Hepatic stellate cell (primary cell): ENCODE results near the gene NDEL1.

Experiments
- DNase-seq: peaks from one replicate; pipeline ENCODE4 v3.0.0; 2011; ENCODE audit warnings: low spot score

Gene NDEL1

DNA sequence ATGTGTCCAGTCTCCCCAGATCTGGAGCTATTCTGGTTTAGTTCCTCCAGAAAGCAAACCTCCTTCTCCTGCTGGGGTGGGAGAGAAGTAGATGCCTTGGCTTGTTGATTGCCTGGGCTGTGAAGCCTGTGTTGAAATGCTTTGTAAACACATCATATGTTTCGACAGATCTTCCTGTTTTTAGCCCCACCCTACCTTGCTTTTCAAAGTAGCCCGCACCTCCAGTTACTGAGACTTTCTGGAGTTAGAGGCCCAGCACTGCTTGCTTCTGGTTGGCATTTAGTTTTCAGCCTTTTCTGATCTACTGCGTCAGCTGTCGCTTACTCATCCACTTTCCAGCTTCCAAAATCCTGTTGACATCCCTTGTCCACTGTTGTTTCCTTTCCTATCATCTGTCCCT is 17.9 kb upstream of the NDEL1 start:
- no peak for DNase-seq

GRCh38 chr17:8418471-8418870 is 17.2 kb upstream of the NDEL1 start:
- no peak for DNase-seq

GRCh38 chr17:8419305-8419704 is 16.4 kb upstream of the NDEL1 start:
- no peak for DNase-seq

DNA sequence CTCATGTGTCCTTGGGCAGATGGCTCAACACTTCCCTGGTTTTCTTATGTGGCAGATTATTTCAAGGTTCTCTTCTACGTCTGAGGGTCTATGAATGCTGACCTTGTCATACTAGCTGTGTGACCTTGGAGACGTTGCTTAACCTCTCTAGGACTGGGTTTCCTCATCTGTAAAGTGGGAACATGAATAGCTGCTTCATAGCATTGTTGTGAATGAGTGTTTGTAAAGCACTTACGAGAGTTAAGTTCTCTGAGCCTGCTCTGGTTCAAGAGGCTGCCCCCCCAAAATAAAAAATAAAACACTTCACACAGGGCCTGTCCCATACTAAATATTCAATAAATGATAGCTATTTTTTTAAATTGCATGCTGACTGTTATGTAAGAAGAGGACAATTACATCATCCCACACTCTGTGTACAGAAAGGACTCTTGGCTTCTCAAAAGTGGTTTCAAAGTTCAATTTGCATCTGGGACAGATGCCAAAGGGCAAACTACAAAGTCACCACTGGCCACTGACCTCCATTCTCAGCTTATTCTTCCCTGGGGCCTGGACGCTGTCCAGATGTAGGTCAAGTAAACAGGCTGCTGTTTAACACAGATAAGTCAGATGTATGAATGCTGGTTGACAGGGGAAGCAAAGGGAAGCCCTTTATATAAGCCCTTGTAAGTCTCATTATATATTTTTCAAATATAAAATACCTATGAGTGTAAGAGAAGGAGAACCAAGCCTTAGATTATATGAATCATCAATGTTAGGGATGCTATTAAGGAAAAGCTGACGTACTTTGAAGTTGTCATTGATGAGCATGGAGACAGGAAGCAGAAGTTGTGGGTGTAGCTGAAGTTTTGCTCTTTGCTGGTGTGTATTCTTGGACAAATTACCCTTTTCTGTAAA is 15.4 kb upstream of the NDEL1 start:
- DNase-seq, result no peak

DNA sequence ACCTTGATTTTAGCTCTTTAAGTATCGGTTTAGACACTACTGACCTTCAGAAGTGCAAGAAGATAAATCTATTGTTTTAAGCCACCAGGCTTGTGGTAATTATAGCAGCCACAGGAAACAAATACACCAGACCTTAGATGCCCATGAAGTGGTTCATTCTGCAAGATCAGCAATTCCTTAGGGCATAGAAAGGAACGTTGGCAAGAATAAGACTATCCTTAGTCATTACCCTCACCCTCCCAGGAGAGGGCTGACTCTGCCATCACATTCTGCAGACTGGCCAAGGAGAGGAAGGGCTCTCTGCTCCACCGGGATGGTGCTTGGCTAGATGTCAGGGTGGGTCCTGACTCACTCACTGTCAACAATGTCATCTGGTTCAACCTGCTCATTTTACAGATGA is 14.1 kb upstream of the NDEL1 start:
- DNase-seq, result no peak

- no peak for DNase-seq
These were observed 9.5 kb upstream of the NDEL1 start for GRCh38 chr17:8426094-8426720.

- DNase-seq, result no peak
These were observed 8.9 kb upstream of the NDEL1 start for GRCh38 chr17:8426802-8427201.

- DNase-seq, result no peak
These were observed 4.7 kb upstream of the NDEL1 start for GRCh38 chr17:8430966-8431365.

DNA sequence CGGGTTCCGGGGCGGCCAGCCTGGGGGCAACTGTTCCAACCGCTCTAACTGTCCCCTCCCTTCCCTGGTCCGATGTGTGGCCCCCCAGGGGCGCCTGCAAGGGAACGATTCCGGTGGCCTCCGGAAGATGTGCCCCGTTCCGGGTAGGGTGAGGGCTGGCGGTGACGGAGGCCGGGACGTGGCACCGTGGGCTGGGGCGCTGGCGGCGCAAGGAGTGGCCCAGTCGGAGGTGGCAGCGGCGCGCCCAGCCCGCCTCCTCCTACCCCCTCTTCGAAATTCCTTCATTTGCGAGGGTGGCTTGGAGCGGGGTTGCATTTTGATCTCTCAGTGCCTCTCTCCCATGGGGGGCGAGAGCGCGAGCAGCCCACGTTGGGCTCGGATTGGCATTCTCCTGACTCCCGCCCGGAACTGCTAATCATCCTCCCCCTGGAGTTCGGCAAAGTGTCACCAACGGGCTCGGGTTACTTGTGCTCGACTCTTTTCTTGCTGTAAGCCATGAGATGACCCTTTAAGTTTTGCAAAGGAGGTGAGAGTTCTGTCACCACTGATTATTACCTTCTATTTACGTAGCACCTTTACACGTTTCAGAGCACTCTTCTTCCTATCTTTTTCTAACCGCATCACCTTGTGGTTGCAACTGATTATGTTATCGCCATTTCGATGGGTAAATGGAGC is 622 bp downstream of the NDEL1 start:
- peak; percentile 70 for DNase-seq

DNA sequence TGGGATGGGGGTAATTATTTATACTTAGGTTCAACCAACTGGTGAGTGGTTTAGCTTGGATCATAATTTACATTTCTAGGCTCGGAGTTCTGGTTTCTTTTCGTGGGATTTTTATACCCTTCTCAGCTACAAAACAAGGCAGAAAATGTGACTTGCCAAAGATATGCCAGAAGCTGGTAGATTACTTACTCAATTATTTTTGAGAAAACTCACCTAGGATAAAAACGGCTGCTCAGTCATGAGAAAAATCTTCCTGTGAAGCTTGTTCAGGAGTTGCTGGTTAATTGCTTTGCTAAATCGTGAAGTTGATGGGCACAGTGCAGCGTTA is 1.1 kb downstream of the NDEL1 start:
- peak; percentile 35 for DNase-seq

- DNase-seq, result no peak
These were observed 2.8 kb downstream of the NDEL1 start for GRCh38 chr17:8438441-8438840.

DNA sequence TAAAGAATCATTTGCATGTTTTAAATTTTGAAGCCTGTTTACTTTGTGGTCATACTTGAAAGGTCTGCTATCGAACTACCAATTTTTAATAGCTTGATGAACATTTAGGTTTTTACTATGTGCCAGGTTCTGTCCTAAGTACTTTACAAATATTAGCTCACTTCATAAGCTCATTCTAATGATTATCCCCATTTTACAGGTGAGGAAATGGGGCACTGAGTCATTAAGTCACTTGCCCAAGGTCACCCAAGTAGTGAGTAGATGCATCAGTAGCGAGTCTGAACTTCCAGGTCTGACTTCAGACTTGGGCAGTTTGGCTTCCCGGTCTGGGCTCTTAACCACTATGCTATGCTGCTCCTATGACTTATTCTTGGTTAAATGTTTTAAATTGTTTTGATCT is 4.0 kb downstream of the NDEL1 start:
- no peak for DNase-seq

DNA sequence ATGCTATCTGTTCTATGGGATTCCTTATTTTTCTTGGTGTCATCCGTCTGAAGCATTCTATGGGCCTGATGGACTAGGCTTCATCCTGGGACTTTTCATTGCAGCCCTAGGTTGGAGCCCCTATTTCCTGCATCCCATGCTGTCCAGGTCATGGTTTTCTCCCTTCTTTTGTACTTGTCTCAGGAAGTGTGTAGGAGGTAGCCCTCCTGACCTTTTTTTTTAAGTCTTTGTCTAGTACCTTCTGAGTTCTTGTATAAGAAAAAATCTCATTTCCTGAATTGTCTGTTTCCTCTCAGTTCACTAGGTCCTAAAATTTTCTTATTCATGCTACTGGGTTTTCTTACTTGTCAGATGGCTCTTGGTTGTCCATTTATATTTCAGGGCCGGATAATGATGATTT is 6.0 kb downstream of the NDEL1 start:
- no peak for DNase-seq

- DNase-seq, result no peak
These were observed 6.6 kb downstream of the NDEL1 start for GRCh38 chr17:8442310-8442709.

DNA sequence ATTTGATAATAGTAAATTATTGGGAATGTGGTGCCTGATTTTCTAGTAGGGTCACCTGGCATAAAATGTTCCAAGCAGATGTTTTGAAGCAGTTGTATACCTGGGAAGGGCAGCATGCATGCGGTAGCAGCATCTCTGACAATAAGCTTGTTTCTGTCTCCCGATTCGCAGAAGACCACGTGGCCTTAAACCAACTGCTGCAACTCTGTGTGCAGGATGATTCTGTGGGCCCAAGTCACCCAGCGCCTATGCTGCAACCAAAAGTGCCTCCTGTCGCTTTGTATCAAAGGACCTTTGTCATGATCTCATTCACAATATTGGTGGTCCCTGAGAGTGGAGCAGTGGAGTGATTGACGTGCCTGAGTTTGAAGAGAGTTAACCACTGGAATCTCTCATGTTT is 8.1 kb downstream of the NDEL1 start:
- DNase-seq, result no peak

DNA sequence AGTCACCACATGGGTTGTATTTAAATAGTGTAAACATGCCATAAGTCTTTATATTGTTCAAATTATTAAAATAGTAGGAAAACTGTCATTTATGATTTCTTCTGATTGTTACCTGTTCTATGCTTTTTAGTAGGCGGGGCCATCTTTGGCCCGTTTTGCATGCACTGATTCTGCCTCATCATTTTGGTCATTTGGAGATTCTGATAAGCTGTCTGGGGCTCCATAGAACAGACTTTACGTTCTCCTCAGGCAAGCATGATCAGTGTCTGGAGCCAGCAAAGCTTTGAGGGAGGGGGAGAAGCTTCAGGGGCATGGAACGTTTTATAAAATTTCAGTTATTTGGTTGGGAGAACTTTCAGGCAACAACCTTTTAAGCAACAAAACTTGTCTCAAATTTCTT is 8.8 kb downstream of the NDEL1 start:
- no peak for DNase-seq

- DNase-seq, result no peak
These were observed 9.9 kb downstream of the NDEL1 start for GRCh38 chr17:8445536-8445935.

DNA sequence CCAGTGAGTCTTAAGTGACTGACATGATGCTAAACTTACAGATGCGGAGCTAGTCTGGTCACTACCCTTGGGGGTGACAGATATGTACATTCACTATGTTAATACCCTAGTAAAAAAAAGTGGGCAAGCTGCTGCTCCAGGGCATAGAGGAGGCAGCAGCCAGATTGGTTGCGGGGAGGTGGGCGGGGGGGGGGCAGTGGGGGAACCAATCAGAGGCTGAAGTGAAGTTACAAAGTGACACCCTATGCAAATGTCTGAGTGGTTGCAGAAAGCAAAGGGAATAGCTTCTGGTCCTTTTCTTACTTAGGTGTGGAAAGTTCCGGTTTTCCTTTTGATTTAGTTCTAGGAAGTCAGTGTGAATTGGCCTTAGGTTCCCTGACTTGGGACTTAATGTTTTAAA is 12.1 kb downstream of the NDEL1 start:
- DNase-seq, result no peak

DNA sequence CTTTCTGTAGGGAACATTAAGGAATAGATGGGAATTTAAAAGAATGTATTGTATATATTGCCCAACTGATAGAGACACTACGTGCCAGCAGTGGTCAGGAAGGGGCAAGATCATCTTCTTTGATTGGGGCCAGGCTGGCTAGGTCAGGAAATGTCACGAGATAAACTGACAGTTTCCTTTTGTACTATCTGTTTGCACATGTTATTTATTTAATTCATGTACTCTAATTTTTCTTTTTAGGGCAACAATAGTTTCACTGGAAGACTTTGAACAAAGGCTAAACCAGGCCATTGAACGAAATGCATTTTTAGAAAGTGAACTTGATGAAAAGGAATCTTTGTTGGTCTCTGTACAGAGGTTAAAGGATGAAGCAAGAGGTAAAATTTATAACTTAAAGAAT is 12.6 kb downstream of the NDEL1 start:
- DNase-seq, result no peak

- DNase-seq, result no peak
These were observed 16.4 kb downstream of the NDEL1 start for GRCh38 chr17:8451933-8452614.

GRCh38 chr17:8453326-8453725 is 17.6 kb downstream of the NDEL1 start:
- no peak for DNase-seq

DNA sequence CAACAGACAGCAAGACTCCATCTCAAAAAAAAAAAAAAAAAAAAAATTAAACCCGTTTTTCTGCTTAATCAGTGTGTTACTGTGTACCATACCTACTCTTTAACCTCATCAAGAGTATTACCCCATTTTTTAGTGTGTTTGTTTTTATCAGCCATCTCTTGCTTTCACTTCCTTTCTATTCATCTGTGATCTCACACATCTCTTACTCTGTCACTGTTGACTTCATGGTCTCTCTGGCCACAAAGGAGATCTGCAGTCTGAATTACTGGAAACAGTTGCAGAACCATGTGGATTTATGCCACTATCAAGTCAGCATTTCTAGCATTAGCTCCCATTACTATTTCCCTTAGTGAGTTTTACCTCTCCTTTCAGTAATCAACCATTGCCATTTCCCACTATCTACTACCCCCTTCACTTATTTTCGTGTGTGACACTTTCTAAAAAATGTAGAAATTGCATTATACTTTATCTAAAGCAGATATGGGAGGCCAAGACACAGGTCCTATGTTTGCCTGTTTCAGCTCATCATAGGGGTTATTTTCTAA is 20.1 kb downstream of the NDEL1 start:
- DNase-seq, result no peak
